NB4 (cell line): ENCODE measurements around the gene SHB.
A peak's percentile ranks its signal among the peaks of the same experiment; 100 is the strongest.

Experiments used
- MYC ChIP-seq: IDR thresholded peaks from 2 replicates; pipeline ENCODE4 v1.6.1; 2011; ENCODE audit warnings: low read depth, low read length
- POLR2A ChIP-seq: IDR thresholded peaks from 2 replicates; pipeline ENCODE4 v1.6.1; 2011; ENCODE audit warnings: mild to moderate bottlenecking; ENCODE audit not compliant: insufficient read length; ENCODE audit errors: extremely low read depth
- TF ChIP-seq, protein P1 (sequence below): IDR thresholded peaks from one replicate; pipeline ENCODE4 v1.5.1; 2012; ENCODE audit warnings: low read depth, low read length

- TF ChIP-seq, protein P1, sequence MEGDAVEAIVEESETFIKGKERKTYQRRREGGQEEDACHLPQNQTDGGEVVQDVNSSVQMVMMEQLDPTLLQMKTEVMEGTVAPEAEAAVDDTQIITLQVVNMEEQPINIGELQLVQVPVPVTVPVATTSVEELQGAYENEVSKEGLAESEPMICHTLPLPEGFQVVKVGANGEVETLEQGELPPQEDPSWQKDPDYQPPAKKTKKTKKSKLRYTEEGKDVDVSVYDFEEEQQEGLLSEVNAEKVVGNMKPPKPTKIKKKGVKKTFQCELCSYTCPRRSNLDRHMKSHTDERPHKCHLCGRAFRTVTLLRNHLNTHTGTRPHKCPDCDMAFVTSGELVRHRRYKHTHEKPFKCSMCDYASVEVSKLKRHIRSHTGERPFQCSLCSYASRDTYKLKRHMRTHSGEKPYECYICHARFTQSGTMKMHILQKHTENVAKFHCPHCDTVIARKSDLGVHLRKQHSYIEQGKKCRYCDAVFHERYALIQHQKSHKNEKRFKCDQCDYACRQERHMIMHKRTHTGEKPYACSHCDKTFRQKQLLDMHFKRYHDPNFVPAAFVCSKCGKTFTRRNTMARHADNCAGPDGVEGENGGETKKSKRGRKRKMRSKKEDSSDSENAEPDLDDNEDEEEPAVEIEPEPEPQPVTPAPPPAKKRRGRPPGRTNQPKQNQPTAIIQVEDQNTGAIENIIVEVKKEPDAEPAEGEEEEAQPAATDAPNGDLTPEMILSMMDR: peak; percentile 67
- peak; percentile 50 for TF ChIP-seq POLR2A
- peak; percentile 88 for TF ChIP-seq MYC
These were observed 165.2 kb downstream of the SHB start, which contains the start of gene SLC25A51 for GRCh38 chr9:37903647-37904444.
